Activated CD8-positive, alpha-beta memory T cell treated with anti-CD3 and anti-CD28 coated beads, Interleukin-2, amount 50 U/mL, for 1 hour (primary cell): Measurements from ENCODE around the gene TIGD6.
"Not testable (repeated sequence)": the region's sequence is repeated elsewhere in the genome, so short reads cannot be mapped to it uniquely, and the experiment has no call there.

Experiments used
- DNase-seq: peaks from one replicate; pipeline ENCODE4 v3.0.0-alpha.2; 2020; ENCODE audit errors: extremely low read depth

TIGD6 gene

GRCh38 chr5:150000256-150000989 lies at the start of gene TIGD6, which contains the start of gene HMGXB3:
TSS of gene TIGD6 (minus strand) at chr5:150000654. CDS start at chr5:149996348, 4,306 bp downstream.
TSS of gene HMGXB3 (plus strand) at chr5:150000739. CDS start at chr5:150004853, 4,114 bp downstream.
- peak; percentile 58 for DNase-seq

- no peak for DNase-seq
These were observed 45.6 kb upstream of the TIGD6 start for GRCh38 chr5:150046031-150046430.

- no peak for DNase-seq
These were observed 45.1 kb upstream of the TIGD6 start for GRCh38 chr5:150045549-150045948.

- no peak for DNase-seq
These were observed 44.3 kb upstream of the TIGD6 start for GRCh38 chr5:150044712-150045111.

GRCh38 chr5:150044329-150044681 lies 43.9 kb upstream of the TIGD6 start:
- no peak for DNase-seq

- DNase-seq: no peak
These were observed 43.3 kb upstream of the TIGD6 start for GRCh38 chr5:150043657-150044328.

- DNase-seq: no peak
These were observed 42.0 kb upstream of the TIGD6 start for GRCh38 chr5:150042459-150042858.

- DNase-seq: no peak
These were observed 38.1 kb upstream of the TIGD6 start for GRCh38 chr5:150038547-150038946.

- DNase-seq: no peak
These were observed 36.1 kb upstream of the TIGD6 start for GRCh38 chr5:150036513-150036912.

- DNase-seq: no peak
These were observed 34.9 kb upstream of the TIGD6 start for GRCh38 chr5:150035139-150035895.

GRCh38 chr5:150034662-150035061 lies 34.2 kb upstream of the TIGD6 start:
- DNase-seq: no peak

GRCh38 chr5:150033334-150033733 lies 32.9 kb upstream of the TIGD6 start:
- no peak for DNase-seq

- DNase-seq: not testable (repeated sequence)
These were observed 27.6 kb upstream of the TIGD6 start for GRCh38 chr5:150028047-150028446.

GRCh38 chr5:150026682-150027172 lies 26.3 kb upstream of the TIGD6 start:
- DNase-seq: no peak

- DNase-seq: no peak
These were observed 24.0 kb upstream of the TIGD6 start for GRCh38 chr5:150024346-150024984.

- no peak for DNase-seq
These were observed 22.7 kb upstream of the TIGD6 start for GRCh38 chr5:150023136-150023535.

- DNase-seq: no peak
These were observed 22.2 kb upstream of the TIGD6 start for GRCh38 chr5:150022681-150023080.

- no peak for DNase-seq
These were observed 21.7 kb upstream of the TIGD6 start for GRCh38 chr5:150022158-150022531.

GRCh38 chr5:150021491-150022157 lies 21.2 kb upstream of the TIGD6 start:
- no peak for DNase-seq

- no peak for DNase-seq
These were observed 19.8 kb upstream of the TIGD6 start for GRCh38 chr5:150020249-150020648.

GRCh38 chr5:150017226-150018005 lies 17.0 kb upstream of the TIGD6 start:
- no peak for DNase-seq
